Transverse colon (tissue), 4 donors: ENCODE measurements around the gene CABLES2. TPM values are rescaled to one million over a fixed set of nuclear protein-coding genes. Genes with fewer than 3 reads are reported as not detected.

ENCODE experiments used
- DNase-seq: peaks from one replicate; pipeline ENCODE4 v3.0.0-alpha.2; 2019
- H3K27ac ChIP-seq, 4 donors: fragments of 200-600 bp; sonication (generic); 2 replicates each; pipeline ENCODE4 v1.5.1; 2016 to 2018; ENCODE audit warnings: inconsistent platforms in 4 of 4
- H3K27me3 ChIP-seq: fragments of 200-600 bp; sonication (generic); 2 replicates; pipeline ENCODE4 v1.5.1; 2017; ENCODE audit warnings: inconsistent platforms
- H3K36me3 ChIP-seq, 4 donors: fragments of 200-600 bp; sonication (generic); 2 replicates each; pipeline ENCODE4 v1.5.1; 2017 to 2019; ENCODE audit warnings: inconsistent platforms in 4 of 4
- H3K4me1 ChIP-seq, 4 donors: fragments of 200-600 bp; sonication (generic); 2 replicates each; pipeline ENCODE4 v1.5.1; 2017 to 2020; ENCODE audit warnings: inconsistent platforms in 4 of 4
- H3K4me3 ChIP-seq, 4 donors: fragments of 200-600 bp; sonication (generic); 1 replicate in 1 of 4; 2 replicates in 3 of 4; pipeline versions ENCODE4 v1.5.1 to v1.6.1; 2017 to 2019; ENCODE audit warnings: inconsistent platforms in 4 of 4
- H3K9me3 ChIP-seq, 2 donors: fragments of 200-600 bp; sonication (generic); 2 replicates each; pipeline ENCODE4 v1.5.1; 2017 to 2019; ENCODE audit warnings: inconsistent platforms in 2 of 2
- EP300 ChIP-seq: sonication (generic); formaldehyde crosslinking; IDR thresholded peaks from one replicate; pipeline ENCODE4 v1.6.1; 2017; ENCODE audit warnings: antibody characterized with exemption, low read depth
- POLR2A ChIP-seq: fragments of 450-650 bp; IDR thresholded peaks from one replicate; pipeline ENCODE4 v1.6.1; 2016; ENCODE audit warnings: antibody characterized with exemption, mild to moderate bottlenecking, moderate library complexity
- POLR2AphosphoS5 ChIP-seq, 3 donors: sonication (generic); formaldehyde crosslinking; IDR thresholded peaks; one replicate each; pipeline ENCODE4 v1.6.1; 2016; ENCODE audit warnings: antibody characterized with exemption in 3 of 3
- WGBS, 2 donors: methylation state at CpG; one replicate each; pipeline ENCODE4 v1.1.5; 2018; ENCODE audit warnings: low coverage in 1 of 2; 5-methylcytosine and 5-hydroxymethylcytosine counted together
- in situ Hi-C, 4 donors: fragments of 200-750 bp; cut with MboI; loops; one replicate each; pipeline versions ENCODE4 v1.15.0 to v1.15.1; 2017; ENCODE audit warnings: low sequenced_read_pairs in 3 of 4, low pct_ligation_motif_present in 1 of 4, low pct_unique_long_range_greater_than_20kb in 1 of 4
- intact Hi-C: fragments of 100-400 bp; cut with DNase I; formaldehyde crosslinking; loops from one replicate; pipeline ENCODE4 v1.15.1; 2023; ENCODE audit warnings: low total_unique reads
- total RNA-seq, 4 donors: library from RNA; depleted of rRNA; stranded (reverse); fragments of >200 nt; gene quantifications; one replicate each; pipeline ENCODE4 v1.1.0, GENCODE V29; 2016
- TF ChIP-seq, protein P1 (sequence below), 5 experiments: fragments of 200-600 bp in 3 of 5; fragments of 450-650 bp in 2 of 5; sonication (generic) in 3 of 5; IDR thresholded peaks; 1 replicate in 2 of 5; 2 replicates in 3 of 5; pipeline ENCODE4 v1.5.1; 2016 to 2017; ENCODE audit warnings: antibody characterized with exemption in 5 of 5, inconsistent platforms in 3 of 5, mild to moderate bottlenecking in 2 of 5, moderate library complexity in 1 of 5

The CABLES2 gene
- total RNA-seq, 4 donors from 2014 or later, result 3.7 to 10.1 (median 8.5) TPM

- Histone ChIP-seq H3K4me3 (no peak overlapping the region), H3K27ac (peak overlapping the region; percentile 86 to 97 (median 88)), H3K9me3 (no peaks in the 10 kb centered on the region), H3K4me1 (peaks cover 52 to 77% (median 63%) of the 10 kb centered on the region in 4 donors), H3K27me3 (peaks cover 54% of the 10 kb centered on the region), H3K36me3 (no peaks in the 10 kb centered on the region)
- in situ Hi-C loops, result no loop called here
- DNase-seq, result no peak
- TF ChIP-seq, protein P1, sequence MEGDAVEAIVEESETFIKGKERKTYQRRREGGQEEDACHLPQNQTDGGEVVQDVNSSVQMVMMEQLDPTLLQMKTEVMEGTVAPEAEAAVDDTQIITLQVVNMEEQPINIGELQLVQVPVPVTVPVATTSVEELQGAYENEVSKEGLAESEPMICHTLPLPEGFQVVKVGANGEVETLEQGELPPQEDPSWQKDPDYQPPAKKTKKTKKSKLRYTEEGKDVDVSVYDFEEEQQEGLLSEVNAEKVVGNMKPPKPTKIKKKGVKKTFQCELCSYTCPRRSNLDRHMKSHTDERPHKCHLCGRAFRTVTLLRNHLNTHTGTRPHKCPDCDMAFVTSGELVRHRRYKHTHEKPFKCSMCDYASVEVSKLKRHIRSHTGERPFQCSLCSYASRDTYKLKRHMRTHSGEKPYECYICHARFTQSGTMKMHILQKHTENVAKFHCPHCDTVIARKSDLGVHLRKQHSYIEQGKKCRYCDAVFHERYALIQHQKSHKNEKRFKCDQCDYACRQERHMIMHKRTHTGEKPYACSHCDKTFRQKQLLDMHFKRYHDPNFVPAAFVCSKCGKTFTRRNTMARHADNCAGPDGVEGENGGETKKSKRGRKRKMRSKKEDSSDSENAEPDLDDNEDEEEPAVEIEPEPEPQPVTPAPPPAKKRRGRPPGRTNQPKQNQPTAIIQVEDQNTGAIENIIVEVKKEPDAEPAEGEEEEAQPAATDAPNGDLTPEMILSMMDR (IDR thresholded peaks at IDR 0.05), result no peak
- TF ChIP-seq POLR2AphosphoS5 (IDR thresholded peaks at IDR 0.05) (no peak), POLR2A (no peak), EP300 (no peak)
- intact Hi-C loops, result no loop called here
- WGBS, 2 donors, result 52% methylated on average over 13 of the region's 18 CpGs; no CpG with 5 or more reads in 1 of the 2 donors
These were observed 36.1 kb downstream of the CABLES2 start for GRCh38 chr20:62370807-62371587.

- in situ Hi-C loops, result no loop called here
- H3K9me3 ChIP-seq, result no peaks in the 10 kb centered on the region
- peaks cover 61% of the 10 kb centered on the region for H3K27me3 ChIP-seq
- intact Hi-C loops, result no loop called here
- 58% methylated on average over 19 of the region's 19 CpGs; no CpG with 5 or more reads in 1 of the 2 donors for WGBS, 2 donors
- H3K27ac ChIP-seq, result peak overlapping the region; percentile 86 to 97 (median 88)
- peaks cover 49 to 72% (median 62%) of the 10 kb centered on the region in 4 donors for H3K4me1 ChIP-seq
- no peaks in the 10 kb centered on the region for H3K36me3 ChIP-seq
- no peak for DNase-seq
- TF ChIP-seq EP300 (no peak), POLR2AphosphoS5 (IDR thresholded peaks at IDR 0.05) (no peak), POLR2A (no peak)
- TF ChIP-seq, protein P1 (IDR thresholded peaks at IDR 0.05), result no peak
- H3K4me3 ChIP-seq, result no peak overlapping the region
These were observed 36.8 kb downstream of the CABLES2 start for GRCh38 chr20:62370115-62370806.

GRCh38 chr20:62369815-62370114 lies 37.3 kb downstream of the CABLES2 start:
- Histone ChIP-seq H3K27ac (peak overlapping the region; percentile 86 to 97 (median 88)), H3K9me3 (no peaks in the 10 kb centered on the region), H3K4me1 (peaks cover 45 to 72% (median 59%) of the 10 kb centered on the region in 4 donors), H3K36me3 (no peaks in the 10 kb centered on the region), H3K27me3 (peaks cover 63% of the 10 kb centered on the region), H3K4me3 (no peak overlapping the region)
- in situ Hi-C loops, result no loop called here
- 53% methylated on average over 4 of the region's 4 CpGs; no CpG with 5 or more reads in 1 of the 2 donors for WGBS, 2 donors
- no peak for DNase-seq
- intact Hi-C loops, result no loop called here
- TF ChIP-seq POLR2A, result no peak
- no peak for TF ChIP-seq POLR2AphosphoS5 (IDR thresholded peaks at IDR 0.05)
- TF ChIP-seq, protein P1 (IDR thresholded peaks at IDR 0.05), result no peak
- no peak for TF ChIP-seq EP300

DNA sequence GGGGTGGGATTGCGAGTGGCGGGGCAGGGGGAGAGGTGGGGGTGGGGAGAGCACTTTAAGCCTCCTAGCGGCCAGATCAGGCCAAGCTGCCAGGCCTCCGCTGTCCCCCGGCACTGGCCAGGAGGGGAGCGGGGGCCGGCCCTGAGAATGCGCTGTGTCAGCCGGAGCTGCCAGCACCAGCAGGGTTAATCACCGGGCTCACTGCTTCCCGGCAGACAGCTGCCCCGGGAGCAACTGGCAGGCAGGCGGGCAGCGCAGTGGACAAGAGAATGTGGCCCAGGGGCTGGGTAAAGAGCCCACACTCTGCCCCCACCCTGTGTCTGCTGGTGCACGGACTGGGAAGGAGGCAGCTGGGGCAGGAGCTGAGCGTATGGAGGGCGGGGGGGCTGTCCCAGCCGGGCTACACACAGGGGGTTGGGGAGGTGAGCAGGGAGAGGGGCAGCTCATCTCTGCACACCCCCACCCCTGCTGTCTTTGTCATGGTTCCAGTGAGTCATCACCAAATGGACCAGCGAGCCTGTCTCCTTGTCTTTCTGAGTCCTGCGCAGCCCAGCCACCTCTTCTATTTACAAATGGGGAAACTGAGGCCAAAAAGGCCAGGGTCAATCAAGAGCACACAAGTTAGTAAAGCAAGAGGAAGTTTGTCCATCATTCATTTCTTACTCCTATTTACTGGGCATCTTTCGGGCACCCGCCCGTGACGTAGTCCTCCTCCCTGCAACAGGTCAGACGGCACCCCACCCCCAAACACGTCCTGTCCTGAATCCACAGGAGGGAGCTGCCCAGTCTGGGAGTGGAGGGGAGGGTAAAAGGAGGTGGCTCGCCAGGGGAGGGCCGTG lies 37.9 kb downstream of the CABLES2 start:
- peak overlapping the region; percentile 86 to 97 (median 88) for H3K27ac ChIP-seq
- H3K4me3 ChIP-seq, result peak overlapping the region in 2 of 4 donors; percentile 58 to 82
- DNase-seq, result no peak
- H3K27me3 ChIP-seq, result peaks cover 63% of the 10 kb centered on the region
- in situ Hi-C loops, result no loop called here
- no peaks in the 10 kb centered on the region for H3K36me3 ChIP-seq
- 14% methylated on average over 23 of the region's 28 CpGs; no CpG with 5 or more reads in 1 of the 2 donors for WGBS, 2 donors
- no peaks in the 10 kb centered on the region for H3K9me3 ChIP-seq
- peaks cover 44 to 73% (median 55%) of the 10 kb centered on the region in 4 donors for H3K4me1 ChIP-seq
- TF ChIP-seq, protein P1 (IDR thresholded peaks at IDR 0.05), result peak; percentile 17 to 47 (median 40)
- no peak for TF ChIP-seq POLR2A
- TF ChIP-seq POLR2AphosphoS5 (IDR thresholded peaks at IDR 0.05), result peak in 1 of 3 donors; percentile 12
- no peak for TF ChIP-seq EP300
- intact Hi-C loops, result no loop called here
